22Rv1 (cell line): ENCODE data around the gene CEP135.

Experiments used
- H3K27ac ChIP-seq: fragments of 450-650 bp; 2 replicates; pipeline ENCODE4 v1.5.1; 2017
- ZFX ChIP-seq: fragments of 450-650 bp; IDR thresholded peaks from 2 replicates; pipeline ENCODE4 v1.6.1; 2017; ENCODE audit warnings: antibody characterized with exemption, borderline replicate concordance
- TF ChIP-seq, protein P1 (sequence below): fragments of 450-650 bp; IDR thresholded peaks from 2 replicates; pipeline ENCODE4 v1.5.1; 2017; ENCODE audit warnings: mild to moderate bottlenecking

The CEP135 gene

GRCh38 chr4:56048702-56049431, 100.1 kb downstream of the CEP135 start:
- H3K27ac ChIP-seq: peak overlapping the region; percentile 73
- TF ChIP-seq, protein P1, sequence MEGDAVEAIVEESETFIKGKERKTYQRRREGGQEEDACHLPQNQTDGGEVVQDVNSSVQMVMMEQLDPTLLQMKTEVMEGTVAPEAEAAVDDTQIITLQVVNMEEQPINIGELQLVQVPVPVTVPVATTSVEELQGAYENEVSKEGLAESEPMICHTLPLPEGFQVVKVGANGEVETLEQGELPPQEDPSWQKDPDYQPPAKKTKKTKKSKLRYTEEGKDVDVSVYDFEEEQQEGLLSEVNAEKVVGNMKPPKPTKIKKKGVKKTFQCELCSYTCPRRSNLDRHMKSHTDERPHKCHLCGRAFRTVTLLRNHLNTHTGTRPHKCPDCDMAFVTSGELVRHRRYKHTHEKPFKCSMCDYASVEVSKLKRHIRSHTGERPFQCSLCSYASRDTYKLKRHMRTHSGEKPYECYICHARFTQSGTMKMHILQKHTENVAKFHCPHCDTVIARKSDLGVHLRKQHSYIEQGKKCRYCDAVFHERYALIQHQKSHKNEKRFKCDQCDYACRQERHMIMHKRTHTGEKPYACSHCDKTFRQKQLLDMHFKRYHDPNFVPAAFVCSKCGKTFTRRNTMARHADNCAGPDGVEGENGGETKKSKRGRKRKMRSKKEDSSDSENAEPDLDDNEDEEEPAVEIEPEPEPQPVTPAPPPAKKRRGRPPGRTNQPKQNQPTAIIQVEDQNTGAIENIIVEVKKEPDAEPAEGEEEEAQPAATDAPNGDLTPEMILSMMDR: peak; percentile 81
- no peak for TF ChIP-seq ZFX

DNA sequence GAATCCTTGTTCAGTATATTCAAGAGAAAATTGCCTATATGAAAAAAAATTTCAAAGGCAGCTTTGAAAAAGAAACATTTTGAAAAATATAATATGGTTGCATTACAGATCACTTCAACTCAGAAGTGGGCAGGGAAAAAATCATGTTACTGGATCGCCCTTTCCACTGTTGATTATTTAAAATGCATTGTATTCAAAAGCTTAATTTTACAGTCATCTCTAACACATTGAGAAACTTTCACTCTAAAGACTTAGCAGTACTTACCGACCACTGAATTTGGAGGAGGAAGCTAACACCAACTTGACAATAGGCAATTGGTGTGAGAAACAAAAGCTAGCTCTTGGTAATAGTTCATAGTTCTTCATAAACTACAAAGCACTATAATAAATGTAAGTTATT, 101.9 kb downstream of the CEP135 start:
- H3K27ac ChIP-seq: no peak overlapping the region
- no peak for TF ChIP-seq ZFX
- TF ChIP-seq, protein P1: no peak

- TF ChIP-seq ZFX: no peak
- TF ChIP-seq, protein P1: no peak
- H3K27ac ChIP-seq: no peak overlapping the region
Measured at GRCh38 chr4:56051029-56051709, 102.4 kb downstream of the CEP135 start.

DNA sequence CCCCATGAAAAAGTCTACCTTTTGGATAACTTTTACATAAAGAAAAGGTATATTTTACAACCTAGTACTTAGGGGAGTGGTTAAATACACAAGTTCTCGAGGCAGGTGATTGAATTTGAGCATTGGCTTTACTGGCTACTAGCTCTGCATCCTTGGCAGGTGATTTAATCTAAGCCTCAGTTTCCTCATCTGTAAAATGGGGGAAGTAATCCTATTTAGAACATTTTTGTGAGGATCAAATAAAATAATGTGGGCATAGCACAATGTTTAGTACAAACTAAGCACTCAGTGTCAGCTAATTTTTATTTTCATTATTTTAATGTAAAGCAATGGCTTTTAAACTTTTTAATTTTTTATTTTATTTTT, 102.9 kb downstream of the CEP135 start:
- H3K27ac ChIP-seq: no peak overlapping the region
- TF ChIP-seq ZFX: no peak

DNA sequence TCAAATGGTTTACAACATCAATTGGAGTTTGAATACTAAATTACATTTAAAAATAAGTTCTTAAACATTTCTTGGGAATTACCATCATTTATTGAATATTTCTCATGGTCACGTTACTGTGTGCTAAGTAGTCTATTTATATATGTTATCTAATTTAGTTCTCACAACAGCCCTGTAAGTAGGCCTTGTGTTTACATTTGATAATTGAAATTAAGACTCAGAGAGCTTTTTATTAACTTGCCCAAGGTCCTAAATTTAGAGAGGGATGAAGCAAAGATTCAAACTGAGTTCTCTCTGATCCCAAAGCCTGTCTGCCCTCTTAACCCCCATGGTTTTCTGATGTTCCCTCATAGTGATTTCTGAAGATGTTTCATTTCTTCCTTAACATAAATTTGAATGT, 103.7 kb downstream of the CEP135 start:
- no peak for TF ChIP-seq ZFX
- TF ChIP-seq, protein P1: no peak
- no peak overlapping the region for H3K27ac ChIP-seq

DNA sequence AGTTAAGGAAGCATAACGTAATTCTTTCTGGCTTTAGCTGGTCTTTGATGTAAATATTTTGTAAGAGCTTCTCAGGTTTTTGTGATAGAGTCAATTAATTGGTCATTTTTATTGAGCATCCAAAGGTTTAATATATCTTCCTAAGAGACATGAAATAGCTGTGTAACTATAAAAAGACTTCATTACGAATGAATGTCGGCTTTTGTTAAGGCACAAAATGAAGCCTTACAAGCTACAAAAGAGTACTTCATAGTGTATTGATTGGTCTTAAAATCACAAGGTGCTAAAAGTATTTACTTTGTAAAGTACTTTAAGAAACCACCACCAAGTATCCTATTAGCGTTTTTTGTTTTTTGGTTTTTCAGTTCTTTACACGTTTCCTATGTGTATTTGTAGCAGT, 104.2 kb downstream of the CEP135 start:
- no peak overlapping the region for H3K27ac ChIP-seq

DNA sequence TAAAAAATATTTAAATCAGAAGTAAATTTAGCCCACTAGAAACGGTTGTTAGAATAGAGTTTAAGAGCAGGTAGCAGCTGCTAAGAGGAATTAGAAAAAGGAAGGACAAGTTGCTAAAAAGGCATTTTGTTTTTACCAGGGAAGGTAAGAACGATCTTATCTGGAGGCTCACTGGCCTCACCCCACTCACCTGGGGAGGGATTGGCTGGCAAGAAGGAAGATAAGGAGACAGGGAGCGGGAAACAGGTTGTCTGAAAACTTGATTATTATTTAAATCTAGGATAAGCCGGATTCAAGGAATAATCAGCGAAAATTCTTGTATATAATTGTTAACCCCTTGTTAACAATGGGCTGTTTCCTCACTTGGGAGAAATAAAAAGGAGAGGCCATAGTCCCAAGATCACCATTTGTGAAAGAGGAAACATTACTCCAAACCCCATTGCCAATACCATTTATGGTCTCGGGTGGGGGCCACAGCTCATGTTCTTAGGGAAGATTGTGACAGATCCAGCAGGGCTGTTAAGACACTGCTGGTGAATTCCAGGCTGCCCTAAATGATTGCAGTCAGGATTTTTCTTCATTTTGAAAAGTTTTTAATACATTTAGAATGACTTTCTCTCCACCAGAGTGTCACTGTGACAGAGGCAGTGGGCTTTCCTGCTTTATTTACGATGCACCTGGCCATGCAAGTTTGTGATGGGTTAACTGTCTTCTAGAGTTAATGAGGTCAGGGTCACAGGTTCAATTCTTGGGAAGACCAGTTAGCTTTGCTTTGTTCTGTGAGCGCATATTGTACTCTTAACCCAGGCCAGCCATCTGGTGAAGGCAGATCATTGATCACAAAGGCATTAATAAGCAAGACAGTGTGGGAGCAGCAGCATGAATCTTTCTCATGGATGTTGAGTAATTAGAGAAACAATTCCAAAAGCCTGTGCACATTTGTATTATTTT, 106.6 kb downstream of the CEP135 start:
- TF ChIP-seq ZFX: no peak
- TF ChIP-seq, protein P1: no peak
- H3K27ac ChIP-seq: no peak overlapping the region

More for the DNA sequence above, 104.2 kb downstream of the CEP135 start:
- no peak for TF ChIP-seq ZFX
- TF ChIP-seq, protein P1: no peak
